RWPE1 (cell line): ENCODE measurements around the gene UFC1.

Source experiments
- CTCF ChIA-PET: fragments of 350-600 bp; sonication (Branson Sonifier 250); formaldehyde crosslinking; extraction: SDS; loops from one replicate; lab custom pipeline; 2021; lab: Yijun Ruan, JAX
- POLR2A ChIA-PET: fragments of 400-600 bp; formaldehyde crosslinking; extraction: SDS; loops from one replicate; lab custom pipeline; 2020; ENCODE audit warnings: antibody characterized with exemption; ENCODE audit not compliant: low non-redundant PET; lab: Yijun Ruan, JAX
- DNase-seq: peaks from one replicate; pipeline ENCODE4 v3.0.0; 2012; ENCODE audit warnings: low spot score
- H3K27ac ChIP-seq: fragments of 450-650 bp; 2 replicates; pipeline ENCODE4 v1.5.1; 2017
- TF ChIP-seq, protein P1 (sequence below): fragments of 450-650 bp; conservative IDR thresholded peaks from 2 replicates; pipeline ENCODE4 v1.5.1; 2017; ENCODE audit warnings: low read depth, mild to moderate bottlenecking

Gene UFC1

DNA sequence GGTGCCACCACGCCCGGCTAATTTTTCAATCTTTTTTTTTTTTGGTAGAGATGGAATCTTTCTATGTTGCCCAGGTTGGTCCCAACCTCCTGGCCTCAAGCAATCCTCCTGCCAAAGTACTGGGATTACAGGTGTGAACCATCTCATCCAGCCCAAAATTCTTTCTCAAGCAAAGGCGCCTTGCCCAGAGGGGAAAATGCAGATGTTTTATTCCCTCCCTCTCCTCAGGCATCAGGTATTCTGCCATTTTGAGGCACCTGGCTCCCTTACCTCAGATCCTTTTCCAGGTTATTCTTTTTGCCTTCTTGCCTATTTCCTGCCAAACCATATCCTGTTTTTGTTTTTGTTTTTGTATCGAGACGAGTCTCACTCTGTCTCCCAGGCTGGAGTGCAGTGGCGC is 34.6 kb downstream of the UFC1 start:
- no peak for DNase-seq
- ChIA-PET CTCF (interaction anchor here (0.6 kb wide), 1 partner anchor 252 kb away, joined by 4 read pairs; no protein-coding TSS in a partner anchor), POLR2A (no interaction called here)
- TF ChIP-seq, protein P1, sequence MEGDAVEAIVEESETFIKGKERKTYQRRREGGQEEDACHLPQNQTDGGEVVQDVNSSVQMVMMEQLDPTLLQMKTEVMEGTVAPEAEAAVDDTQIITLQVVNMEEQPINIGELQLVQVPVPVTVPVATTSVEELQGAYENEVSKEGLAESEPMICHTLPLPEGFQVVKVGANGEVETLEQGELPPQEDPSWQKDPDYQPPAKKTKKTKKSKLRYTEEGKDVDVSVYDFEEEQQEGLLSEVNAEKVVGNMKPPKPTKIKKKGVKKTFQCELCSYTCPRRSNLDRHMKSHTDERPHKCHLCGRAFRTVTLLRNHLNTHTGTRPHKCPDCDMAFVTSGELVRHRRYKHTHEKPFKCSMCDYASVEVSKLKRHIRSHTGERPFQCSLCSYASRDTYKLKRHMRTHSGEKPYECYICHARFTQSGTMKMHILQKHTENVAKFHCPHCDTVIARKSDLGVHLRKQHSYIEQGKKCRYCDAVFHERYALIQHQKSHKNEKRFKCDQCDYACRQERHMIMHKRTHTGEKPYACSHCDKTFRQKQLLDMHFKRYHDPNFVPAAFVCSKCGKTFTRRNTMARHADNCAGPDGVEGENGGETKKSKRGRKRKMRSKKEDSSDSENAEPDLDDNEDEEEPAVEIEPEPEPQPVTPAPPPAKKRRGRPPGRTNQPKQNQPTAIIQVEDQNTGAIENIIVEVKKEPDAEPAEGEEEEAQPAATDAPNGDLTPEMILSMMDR = no peak
- no peak overlapping the region for H3K27ac ChIP-seq

DNA sequence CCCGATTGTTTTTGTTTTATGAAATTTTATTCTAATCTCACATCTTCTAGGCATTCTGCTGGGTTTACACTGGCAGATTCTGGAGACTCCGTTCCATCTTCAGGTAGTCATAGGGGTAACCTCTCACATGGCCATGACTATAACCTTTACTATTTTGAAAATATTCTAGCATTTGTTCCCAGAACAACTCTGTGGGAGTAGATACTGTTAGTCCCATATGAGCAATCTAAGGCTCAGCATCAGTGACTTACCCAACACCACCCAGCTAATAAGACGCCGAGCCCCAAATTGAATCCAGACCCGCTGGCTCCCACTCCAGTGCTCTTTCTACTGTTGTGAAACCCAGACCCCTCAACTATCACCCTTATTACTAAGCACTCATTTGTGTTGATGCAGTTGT is 35.3 kb downstream of the UFC1 start:
- no peak for DNase-seq
- H3K27ac ChIP-seq = no peak overlapping the region
- CTCF ChIA-PET = no interaction called here
- POLR2A ChIA-PET = no interaction called here
- TF ChIP-seq, protein P1 = no peak

DNA sequence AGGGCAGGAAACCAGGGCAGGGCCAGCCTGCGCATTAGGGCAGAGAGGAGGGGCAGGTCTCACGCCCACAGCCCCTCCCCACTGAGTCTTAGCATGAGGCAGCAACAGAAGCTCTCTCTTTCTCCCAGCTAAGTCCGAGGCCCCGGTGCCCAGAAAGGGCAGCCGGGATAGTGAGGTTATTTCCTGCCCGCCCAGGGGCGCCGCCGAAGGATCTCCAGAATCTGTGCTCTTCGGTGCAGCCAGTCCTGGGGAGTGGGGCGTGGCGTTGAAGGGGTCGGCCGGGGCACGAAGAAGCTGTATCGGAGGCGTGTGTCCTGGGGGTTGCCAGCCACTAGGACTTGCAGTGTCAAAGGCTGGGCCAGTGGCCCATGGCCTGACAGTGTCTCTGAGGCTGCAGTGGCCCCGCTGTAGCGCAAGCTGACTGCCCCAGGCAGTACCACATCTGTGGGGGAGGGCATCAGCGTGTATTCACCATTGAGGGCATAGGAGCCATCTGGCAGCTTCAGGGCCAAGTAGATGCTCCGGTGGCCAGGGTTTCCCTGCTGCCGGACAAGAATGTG is 37.3 kb downstream of the UFC1 start:
- H3K27ac ChIP-seq = no peak overlapping the region
- CTCF ChIA-PET = interaction anchor here (1.0 to 1.1 kb wide), 2 partner anchors 10 to 191 kb away, joined by 3 read pairs; no protein-coding TSS in a partner anchor
- TF ChIP-seq, protein P1 = no peak
- POLR2A ChIA-PET = no interaction called here
- DNase-seq = no peak

DNA sequence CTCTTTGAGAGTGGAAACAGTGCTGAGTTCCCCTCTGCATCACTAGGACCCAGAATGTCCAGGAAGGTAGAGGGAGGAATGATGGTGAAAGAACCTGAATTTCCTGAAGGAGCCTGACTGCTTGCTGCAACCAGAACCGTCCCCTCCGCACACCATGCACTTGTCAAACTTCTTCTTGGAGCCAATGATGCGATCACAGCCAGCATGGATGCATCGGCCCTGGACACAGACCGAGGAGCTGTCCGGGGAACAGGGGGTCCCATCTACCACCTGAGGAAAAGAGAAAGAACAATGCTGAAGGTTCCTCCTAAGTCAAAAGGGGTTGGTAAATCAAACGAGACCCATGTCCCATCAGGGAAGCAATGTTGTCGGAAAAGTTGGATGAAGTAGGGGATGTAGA is 38.2 kb downstream of the UFC1 start:
- ChIA-PET POLR2A (no interaction called here), CTCF (interaction anchor here (0.6 to 1.3 kb wide), 6 partner anchors 10 to 207 kb away, joined by 3 to 4 read pairs (median 3); partner anchors contain the start of gene NDUFS2)
- DNase-seq = no peak
- TF ChIP-seq, protein P1 = no peak
- no peak overlapping the region for H3K27ac ChIP-seq

DNA sequence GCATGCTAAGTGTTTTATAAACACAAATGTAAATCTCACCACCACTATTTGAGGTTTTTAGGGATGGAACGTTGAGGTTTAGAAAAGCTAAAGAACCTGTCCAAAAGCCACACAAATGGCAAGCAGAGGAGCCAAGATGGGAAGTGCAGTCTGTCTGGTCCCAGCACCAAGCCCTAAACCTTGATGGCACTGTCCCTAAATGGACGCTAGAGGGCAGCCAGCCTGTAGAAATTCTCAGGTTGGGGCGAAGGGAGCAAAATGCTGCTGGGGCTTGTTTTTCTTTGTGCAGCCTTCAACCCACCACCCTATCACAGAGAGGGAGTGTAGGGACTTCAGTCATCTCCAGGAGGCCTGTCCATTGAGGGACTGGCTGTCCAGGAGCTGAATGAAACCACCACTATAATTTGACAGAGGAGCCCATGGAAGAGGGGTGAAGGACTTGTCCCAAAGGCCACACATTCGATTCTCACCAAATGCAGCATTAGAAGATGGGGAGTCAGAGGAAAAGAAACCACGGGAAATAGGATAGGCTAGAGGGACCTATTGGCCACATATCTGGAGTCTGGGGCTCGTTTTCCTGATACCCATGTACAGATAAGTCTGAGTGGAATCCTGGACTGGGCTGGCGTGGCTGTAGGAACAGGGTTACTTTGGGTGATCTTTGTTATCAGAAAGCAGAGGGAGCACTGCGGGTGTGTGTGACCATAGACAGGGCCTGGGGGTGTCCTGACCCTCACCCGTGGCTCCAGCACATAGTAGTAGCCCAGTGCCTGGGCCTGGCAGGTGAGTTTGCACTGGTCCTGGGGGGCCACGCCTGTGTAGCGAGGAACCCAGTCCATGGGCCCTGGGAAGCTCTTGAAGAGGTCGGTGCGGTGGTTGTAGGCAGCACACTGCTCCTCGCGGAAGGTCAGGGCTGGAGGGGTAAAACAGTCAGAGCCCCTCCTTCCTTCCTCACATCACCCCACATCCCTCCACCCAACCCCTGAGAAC is 39.0 kb downstream of the UFC1 start:
- ChIA-PET POLR2A (no interaction called here), CTCF (interaction anchor here (0.6 to 1.8 kb wide), 10 partner anchors 10 to 208 kb away, joined by 3 to 4 read pairs (median 3); partner anchors contain the start of genes NDUFS2, PPOX and TOMM40L)
- peak overlapping the region; percentile 10; the same call in 1 of the 2 replicates for H3K27ac ChIP-seq
- DNase-seq = peak; percentile 78
- TF ChIP-seq, protein P1 = peak; percentile 93

DNA sequence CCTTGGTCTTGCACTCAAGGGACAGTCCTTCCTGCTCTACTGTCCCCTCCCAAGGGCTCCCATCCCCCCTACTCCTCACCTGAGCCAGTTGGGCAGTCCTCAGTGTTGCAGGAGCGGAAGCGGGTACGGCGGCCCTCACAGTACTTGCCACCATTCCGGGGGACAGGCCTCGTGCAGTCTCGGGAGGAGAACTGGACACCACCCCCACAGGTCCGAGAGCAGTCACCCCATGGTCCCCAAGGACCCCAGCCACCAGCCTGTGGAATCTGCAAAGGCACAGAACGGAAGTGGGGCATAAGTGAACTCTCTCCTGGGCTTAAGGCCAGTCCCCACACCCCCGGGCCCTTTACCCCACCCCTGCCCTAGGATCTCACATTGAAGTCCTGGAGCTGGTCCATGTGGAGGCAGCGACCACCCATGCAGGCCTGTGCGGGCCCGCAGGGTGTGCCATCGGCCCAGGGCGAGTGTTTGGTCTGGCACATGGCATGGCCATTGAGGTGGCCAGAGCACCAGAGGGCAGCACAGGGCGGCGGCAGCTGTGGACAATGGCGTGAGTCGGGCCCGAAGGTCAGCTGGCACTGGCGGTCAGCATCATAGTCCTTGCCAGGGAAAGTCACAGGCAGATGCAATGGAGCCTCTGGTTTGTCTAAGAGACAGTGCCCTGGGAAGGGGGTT is 39.9 kb downstream of the UFC1 start:
- DNase-seq = no peak
- H3K27ac ChIP-seq = peak overlapping the region; percentile 10; the same call in 1 of the 2 replicates
- ChIA-PET CTCF (interaction anchor here (0.6 to 1.8 kb wide), 5 partner anchors 28 to 189 kb away, joined by 3 to 5 read pairs (median 4); partner anchors contain the start of genes PPOX and TOMM40L), POLR2A (no interaction called here)
- TF ChIP-seq, protein P1 = no peak
